ENCODE results near the gene SKA1.
"Not testable (repeated sequence)": the region's sequence is repeated elsewhere in the genome, so short reads cannot be mapped to it uniquely, and the experiment has no call there.

The SKA1 gene

GRCh38 chr18:50429207-50429948, 54.5 kb downstream of the SKA1 start:
- DNase-seq (ENCODE audit: low read depth) = no peak

- DNase-seq (ENCODE audit: low read depth) = no peak
Measured at GRCh38 chr18:50432915-50433314, 58.1 kb downstream of the SKA1 start.

DNA sequence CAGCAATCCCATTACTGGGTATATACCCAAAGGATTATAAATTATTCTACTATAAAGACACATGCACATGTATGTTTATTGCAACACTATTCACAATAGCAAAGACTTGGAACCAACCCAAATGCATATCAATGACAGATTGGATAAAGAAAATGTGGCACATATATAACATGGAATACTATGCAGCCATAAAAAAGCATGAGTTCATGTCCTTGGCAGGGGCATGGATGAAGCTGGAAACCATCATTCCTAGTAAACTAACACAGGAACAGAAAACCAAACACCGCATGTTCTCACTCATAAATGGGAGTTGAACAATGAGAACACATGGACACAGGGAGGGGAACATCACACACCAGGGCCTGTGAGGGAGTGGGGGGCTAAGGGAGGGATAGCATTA, 61.9 kb downstream of the SKA1 start:
- not testable (repeated sequence) for DNase-seq (ENCODE audit: low read depth)

DNA sequence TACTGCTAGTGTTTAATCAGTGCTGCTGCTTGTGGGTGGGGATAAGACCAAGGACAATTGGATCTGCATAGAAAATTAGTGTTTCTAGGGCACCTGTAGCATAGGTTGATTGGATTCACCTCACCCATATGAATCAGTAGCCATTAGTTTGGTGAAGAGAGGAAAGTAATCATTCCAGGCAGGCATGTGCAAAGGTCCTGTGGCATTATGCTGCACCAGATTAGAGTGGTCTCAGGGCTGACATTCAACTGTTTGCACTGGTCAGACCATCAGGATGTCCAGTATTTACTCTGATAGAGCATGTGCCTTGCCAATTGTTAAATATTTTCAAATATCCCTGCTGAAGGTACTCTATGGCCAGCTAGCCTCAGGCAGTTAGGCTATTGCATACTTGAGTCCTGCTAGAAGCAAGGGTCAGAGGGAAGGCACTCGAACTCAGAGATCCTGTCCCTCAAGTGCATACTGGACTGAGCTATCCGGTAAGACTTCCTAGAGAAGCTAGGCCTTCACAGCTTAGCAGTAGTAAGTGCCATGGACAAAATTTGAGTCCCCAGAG, 64.7 kb downstream of the SKA1 start:
- DNase-seq (ENCODE audit: low read depth) = no peak

GRCh38 chr18:50441016-50441415, 66.2 kb downstream of the SKA1 start:
- no peak for DNase-seq (ENCODE audit: low read depth)

DNA sequence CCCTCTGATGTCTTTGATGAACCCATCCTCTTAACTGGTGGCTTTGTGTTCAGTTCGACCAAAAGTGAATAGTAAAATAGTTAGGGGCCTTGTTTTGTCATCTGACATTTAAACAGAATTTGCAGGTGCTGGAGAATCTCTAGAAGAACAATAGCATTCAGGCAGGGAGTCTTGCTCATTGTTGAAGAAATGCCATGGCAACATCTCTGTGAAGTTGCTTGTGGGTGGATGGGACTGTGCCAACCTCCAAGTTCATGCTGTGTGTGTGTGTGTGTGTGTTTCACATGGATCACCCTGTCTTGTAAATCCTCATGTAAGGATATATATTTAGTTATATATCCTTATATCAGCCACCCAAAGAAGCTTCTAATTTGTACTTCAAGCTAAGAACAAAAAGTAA, 66.7 kb downstream of the SKA1 start:
- no peak for DNase-seq (ENCODE audit: low read depth)

Measured in activated T-helper 9 cell treated with anti-CD3 and anti-CD28 coated beads, Interleukin-2, amount 50 U/mL, for 16 hours (primary cell).